Lower leg skin (tissue), 4 donors: Measurements from ENCODE around the gene NUP107. TPM values are rescaled to one million over a fixed set of nuclear protein-coding genes. Genes with fewer than 3 reads are reported as not detected.

Experiments used
- DNase-seq, 2 donors: peaks; one replicate each; pipeline ENCODE4 v3.0.0-alpha.2; 2019; ENCODE audit warnings: low spot score in 2 of 2
- H3K4me3 ChIP-seq: fragments of 200-600 bp; sonication (generic); 2 replicates; pipeline ENCODE4 v1.5.1; 2017; ENCODE audit warnings: mild to moderate bottlenecking, low read depth; ENCODE audit not compliant: poor library complexity, severe bottlenecking
- POLR2A ChIP-seq, 2 donors: fragments of 450-650 bp; IDR thresholded peaks; one replicate each; pipeline ENCODE4 v1.6.1; 2016 to 2017; ENCODE audit warnings: antibody characterized with exemption in 2 of 2, mild to moderate bottlenecking in 1 of 2, moderate library complexity in 1 of 2
- whole genome bisulfite sequencing, 2 donors: methylation state at CpG; one replicate each; pipeline ENCODE4 v1.1.5; 2018; 5-methylcytosine and 5-hydroxymethylcytosine counted together
- intact Hi-C: fragments of 100-400 bp; cut with DNase I; formaldehyde crosslinking; loops from one replicate; pipeline ENCODE4 v1.15.0; 2023; ENCODE audit warnings: low total_unique reads
- total RNA-seq, 4 donors: library from RNA; depleted of rRNA; stranded (reverse); fragments of >200 nt; gene quantifications; one replicate each; pipeline ENCODE4 v1.1.0, GENCODE V29; 2016
- TF ChIP-seq, protein P1 (sequence below), 3 donors: fragments of 450-650 bp; IDR thresholded peaks; one replicate each; pipeline ENCODE4 v1.5.1; 2016; ENCODE audit warnings: antibody characterized with exemption in 3 of 3, mild to moderate bottlenecking in 3 of 3, moderate library complexity in 2 of 3

Gene NUP107
- total RNA-seq, 4 donors from 2014 or later = 19.3 to 41.7 (median 31.9) TPM

DNA sequence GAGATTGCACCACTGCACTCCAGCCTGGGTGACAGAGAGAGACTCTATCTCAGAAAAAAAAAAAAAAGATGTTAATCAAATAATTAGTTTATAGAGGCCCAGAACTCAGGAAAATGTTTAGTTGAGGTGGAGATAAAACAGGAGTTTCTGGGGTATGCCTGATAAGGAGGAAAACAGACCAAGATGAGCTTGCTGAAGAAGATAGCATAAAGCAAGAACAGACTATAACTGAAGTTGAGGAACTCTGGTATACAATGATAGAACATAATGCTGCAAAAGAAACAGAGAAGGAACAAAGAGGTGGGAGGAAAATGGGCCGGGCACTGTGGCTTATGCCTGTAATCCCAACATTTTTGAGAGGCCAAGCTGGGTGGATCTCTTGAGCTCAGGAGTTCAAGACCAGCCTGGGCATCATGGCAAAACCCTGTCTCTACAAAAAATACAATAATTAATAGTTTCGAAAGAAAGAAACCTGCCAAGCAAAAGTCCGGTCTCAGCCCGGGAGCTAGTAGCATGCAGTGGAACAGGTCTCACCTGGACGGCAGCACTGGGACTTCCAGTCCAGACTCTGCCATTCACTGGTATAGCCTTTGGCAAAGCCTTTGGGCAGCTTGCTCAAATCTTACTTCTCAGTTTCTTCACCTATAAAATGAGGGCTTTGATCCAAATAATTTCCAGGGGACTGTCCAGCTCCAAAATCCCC, 84.6 kb downstream of the NUP107 start:
- TF ChIP-seq, protein P1, sequence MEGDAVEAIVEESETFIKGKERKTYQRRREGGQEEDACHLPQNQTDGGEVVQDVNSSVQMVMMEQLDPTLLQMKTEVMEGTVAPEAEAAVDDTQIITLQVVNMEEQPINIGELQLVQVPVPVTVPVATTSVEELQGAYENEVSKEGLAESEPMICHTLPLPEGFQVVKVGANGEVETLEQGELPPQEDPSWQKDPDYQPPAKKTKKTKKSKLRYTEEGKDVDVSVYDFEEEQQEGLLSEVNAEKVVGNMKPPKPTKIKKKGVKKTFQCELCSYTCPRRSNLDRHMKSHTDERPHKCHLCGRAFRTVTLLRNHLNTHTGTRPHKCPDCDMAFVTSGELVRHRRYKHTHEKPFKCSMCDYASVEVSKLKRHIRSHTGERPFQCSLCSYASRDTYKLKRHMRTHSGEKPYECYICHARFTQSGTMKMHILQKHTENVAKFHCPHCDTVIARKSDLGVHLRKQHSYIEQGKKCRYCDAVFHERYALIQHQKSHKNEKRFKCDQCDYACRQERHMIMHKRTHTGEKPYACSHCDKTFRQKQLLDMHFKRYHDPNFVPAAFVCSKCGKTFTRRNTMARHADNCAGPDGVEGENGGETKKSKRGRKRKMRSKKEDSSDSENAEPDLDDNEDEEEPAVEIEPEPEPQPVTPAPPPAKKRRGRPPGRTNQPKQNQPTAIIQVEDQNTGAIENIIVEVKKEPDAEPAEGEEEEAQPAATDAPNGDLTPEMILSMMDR (IDR thresholded peaks at IDR 0.05) = no peak
- intact Hi-C loops = no loop called here
- H3K4me3 ChIP-seq = no peak overlapping the region
- WGBS, 2 donors = 82 to 86% methylated on average over 5 of the region's 5 CpGs
- DNase-seq = no peak

DNA sequence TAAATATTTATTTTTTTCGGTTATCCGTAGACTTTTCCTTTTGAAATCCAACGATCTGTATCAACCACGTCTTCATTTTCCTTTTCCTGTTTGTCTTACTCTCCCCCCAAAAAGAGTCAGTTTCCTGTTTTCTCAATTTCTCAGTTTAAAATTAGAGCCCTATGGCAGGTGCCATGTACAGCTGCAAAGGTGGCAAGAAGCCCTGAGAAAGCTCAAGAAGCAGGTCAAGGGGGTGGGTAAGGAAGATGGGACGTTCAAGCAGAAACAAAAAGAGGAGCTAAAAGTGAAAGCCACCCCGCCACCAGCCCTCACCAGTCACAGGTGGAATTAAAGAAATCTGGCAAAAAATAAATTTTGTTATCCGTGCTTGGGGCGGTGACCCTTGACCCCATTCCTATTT, 85.9 kb downstream of the NUP107 start:
- TF ChIP-seq POLR2A (IDR thresholded peaks at IDR 0.05) = no peak
- TF ChIP-seq, protein P1 (IDR thresholded peaks at IDR 0.05) = no peak
- no peak for DNase-seq
- intact Hi-C loops = no loop called here
- H3K4me3 ChIP-seq = no peak overlapping the region
- 79 to 83% methylated on average over 8 of the region's 8 CpGs for WGBS, 2 donors

DNA sequence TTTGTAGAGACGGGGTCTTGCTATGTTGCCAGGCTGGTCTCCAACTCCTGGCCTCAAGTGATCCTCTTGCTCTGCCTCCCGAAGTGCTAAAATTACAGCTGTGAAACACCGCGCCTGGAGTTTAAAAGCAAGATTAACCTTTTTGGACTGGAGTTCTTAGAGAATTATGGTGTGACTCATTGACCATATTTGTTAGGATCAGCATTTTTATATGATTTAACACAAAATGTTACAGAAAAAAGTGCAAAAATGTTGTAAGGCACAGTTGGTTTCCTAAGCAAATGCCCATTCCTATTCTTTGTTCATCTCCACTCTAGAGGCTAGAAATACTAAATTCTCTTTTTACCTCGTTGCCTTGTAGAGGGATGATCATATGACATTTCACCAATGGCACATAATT, 86.8 kb downstream of the NUP107 start:
- TF ChIP-seq POLR2A (IDR thresholded peaks at IDR 0.05) = no peak
- TF ChIP-seq, protein P1 (IDR thresholded peaks at IDR 0.05) = no peak
- intact Hi-C loops = no loop called here
- H3K4me3 ChIP-seq = no peak overlapping the region
- DNase-seq = no peak
- WGBS, 2 donors = 90 to 92% methylated on average over 5 of the region's 5 CpGs

- intact Hi-C loops = no loop called here
- DNase-seq = peak in 1 of 2 donors; percentile 14
These were observed 88.4 kb downstream of the NUP107 start for GRCh38 chr12:68775121-68775630.

DNA sequence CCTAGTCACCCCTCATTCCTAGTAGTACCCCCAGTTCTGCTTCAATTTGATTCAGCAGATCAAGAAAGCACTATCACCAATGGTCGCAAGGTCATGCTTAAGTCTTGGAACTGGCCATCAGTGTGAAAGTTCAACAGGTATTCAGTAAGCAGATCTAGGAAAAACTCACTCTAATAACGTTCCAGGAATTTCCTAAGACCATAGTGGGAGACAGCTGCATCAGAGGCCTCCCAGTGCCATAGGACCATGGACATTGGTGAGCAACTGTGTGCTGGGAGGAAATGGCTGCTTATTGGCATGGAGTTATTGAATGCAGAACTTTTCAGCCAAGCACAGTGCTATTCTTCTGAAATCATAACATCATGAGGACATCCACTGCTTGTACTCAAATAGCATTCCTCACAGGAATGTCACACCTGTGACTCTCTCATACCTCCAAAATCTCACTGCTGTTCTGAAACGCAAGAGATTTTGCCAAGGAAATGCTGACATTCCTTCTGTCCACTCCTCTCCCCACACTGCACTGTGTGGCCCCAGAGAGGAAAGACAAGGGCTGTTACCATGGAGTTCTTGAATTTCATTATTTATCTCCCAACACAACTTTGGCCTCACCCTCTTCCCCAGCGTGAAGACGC, 90.3 kb downstream of the NUP107 start:
- intact Hi-C loops = no loop called here
- WGBS, 2 donors = 80 to 88% methylated on average over 5 of the region's 5 CpGs
- peak in 1 of 2 donors; percentile 20 for DNase-seq
- TF ChIP-seq, protein P1 (IDR thresholded peaks at IDR 0.05) = no peak
- no peak for TF ChIP-seq POLR2A (IDR thresholded peaks at IDR 0.05)
- no peak overlapping the region for H3K4me3 ChIP-seq

More at GRCh38 chr12:68775121-68775630, 88.4 kb downstream of the NUP107 start:
- 94 to 95% methylated on average over 7 of the region's 7 CpGs for WGBS, 2 donors
- TF ChIP-seq POLR2A (IDR thresholded peaks at IDR 0.05) = no peak
- TF ChIP-seq, protein P1 (IDR thresholded peaks at IDR 0.05) = no peak
- H3K4me3 ChIP-seq = no peak overlapping the region
